HL-60 (cell line): Measurements from ENCODE around the gene VSX2.

Source experiments
- DNase-seq, 2 experiments: peaks; one replicate each; pipeline ENCODE4 v3.0.0-alpha.2; 2010 to 2020; ENCODE audit warnings: low read depth in 1 of 2, low spot score in 1 of 2
- H3K27ac ChIP-seq: fragments of 250-450 bp; sonication (Bioruptor Pico); replicated peaks from 2 replicates; pipeline ENCODE4 v1.5.1; 2020; ENCODE audit warnings: mild to moderate bottlenecking, moderate library complexity
- H3K27me3 ChIP-seq: fragments of 250-450 bp; sonication (Bioruptor Pico); 2 replicates; pipeline ENCODE4 v1.5.1; 2021; ENCODE audit warnings: mild to moderate bottlenecking, moderate library complexity; ENCODE audit not compliant: insufficient read depth, poor library complexity, severe bottlenecking
- H3K4me3 ChIP-seq: replicated peaks from 2 replicates; pipeline ENCODE4 v1.5.1; 2011; ENCODE audit warnings: mild to moderate bottlenecking, control low read depth, low read length; ENCODE audit not compliant: insufficient read depth
- CTCF ChIP-seq: IDR thresholded peaks from one replicate; pipeline ENCODE4 v1.5.1; 2011; ENCODE audit warnings: low read length, control low read depth, inconsistent platforms; ENCODE audit not compliant: insufficient read depth
- GABPA ChIP-seq: IDR thresholded peaks from 2 replicates; pipeline ENCODE4 v1.6.1; 2012; ENCODE audit warnings: low read depth
- POLR2AphosphoS5 ChIP-seq: IDR thresholded peaks from 2 replicates; pipeline ENCODE4 v1.6.1; 2012; ENCODE audit warnings: low read depth
- SPI1 ChIP-seq: IDR thresholded peaks from 2 replicates; pipeline ENCODE4 v1.6.1; 2012; ENCODE audit warnings: low read depth, mild to moderate bottlenecking, borderline replicate concordance
- TF ChIP-seq, protein P1 (sequence below): IDR thresholded peaks from 2 replicates; pipeline ENCODE4 v1.6.1; 2012; ENCODE audit warnings: low read depth; ENCODE audit not compliant: insufficient replicate concordance

VSX2 gene

GRCh38 chr14:74244115-74244514 is 4.9 kb downstream of the VSX2 start:
- Histone ChIP-seq H3K27me3 (peaks cover 12% of the 10 kb centered on the region), H3K4me3 (no peak overlapping the region), H3K27ac (no peak overlapping the region)
- no peak for DNase-seq
- TF ChIP-seq POLR2AphosphoS5, result no peak
- TF ChIP-seq SPI1, result no peak
- no peak for TF ChIP-seq CTCF
- TF ChIP-seq GABPA, result no peak
- TF ChIP-seq, protein P1, sequence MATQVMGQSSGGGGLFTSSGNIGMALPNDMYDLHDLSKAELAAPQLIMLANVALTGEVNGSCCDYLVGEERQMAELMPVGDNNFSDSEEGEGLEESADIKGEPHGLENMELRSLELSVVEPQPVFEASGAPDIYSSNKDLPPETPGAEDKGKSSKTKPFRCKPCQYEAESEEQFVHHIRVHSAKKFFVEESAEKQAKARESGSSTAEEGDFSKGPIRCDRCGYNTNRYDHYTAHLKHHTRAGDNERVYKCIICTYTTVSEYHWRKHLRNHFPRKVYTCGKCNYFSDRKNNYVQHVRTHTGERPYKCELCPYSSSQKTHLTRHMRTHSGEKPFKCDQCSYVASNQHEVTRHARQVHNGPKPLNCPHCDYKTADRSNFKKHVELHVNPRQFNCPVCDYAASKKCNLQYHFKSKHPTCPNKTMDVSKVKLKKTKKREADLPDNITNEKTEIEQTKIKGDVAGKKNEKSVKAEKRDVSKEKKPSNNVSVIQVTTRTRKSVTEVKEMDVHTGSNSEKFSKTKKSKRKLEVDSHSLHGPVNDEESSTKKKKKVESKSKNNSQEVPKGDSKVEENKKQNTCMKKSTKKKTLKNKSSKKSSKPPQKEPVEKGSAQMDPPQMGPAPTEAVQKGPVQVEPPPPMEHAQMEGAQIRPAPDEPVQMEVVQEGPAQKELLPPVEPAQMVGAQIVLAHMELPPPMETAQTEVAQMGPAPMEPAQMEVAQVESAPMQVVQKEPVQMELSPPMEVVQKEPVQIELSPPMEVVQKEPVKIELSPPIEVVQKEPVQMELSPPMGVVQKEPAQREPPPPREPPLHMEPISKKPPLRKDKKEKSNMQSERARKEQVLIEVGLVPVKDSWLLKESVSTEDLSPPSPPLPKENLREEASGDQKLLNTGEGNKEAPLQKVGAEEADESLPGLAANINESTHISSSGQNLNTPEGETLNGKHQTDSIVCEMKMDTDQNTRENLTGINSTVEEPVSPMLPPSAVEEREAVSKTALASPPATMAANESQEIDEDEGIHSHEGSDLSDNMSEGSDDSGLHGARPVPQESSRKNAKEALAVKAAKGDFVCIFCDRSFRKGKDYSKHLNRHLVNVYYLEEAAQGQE, result no peak

DNA sequence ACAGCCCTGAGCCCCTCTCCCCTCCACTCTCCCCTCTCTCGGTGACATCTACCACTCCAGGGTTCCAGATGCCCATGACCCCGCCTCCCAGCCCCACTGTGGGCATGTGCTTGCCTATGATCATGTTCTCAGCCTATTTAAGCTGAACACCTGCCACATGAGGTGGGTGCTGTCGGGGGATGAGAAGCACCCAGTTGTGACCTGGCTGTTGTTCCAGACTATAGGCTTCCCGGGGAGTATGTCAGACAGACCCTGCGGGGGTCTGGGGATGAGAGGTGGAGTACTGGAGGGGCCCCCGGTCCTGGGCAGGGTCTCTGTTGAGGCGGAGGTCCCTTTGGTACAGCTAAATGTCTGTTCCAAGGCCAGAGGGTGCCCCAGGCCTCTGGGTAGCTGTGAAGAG is 6.0 kb downstream of the VSX2 start:
- no peak for DNase-seq
- no peak overlapping the region for H3K4me3 ChIP-seq
- H3K27ac ChIP-seq, result no peak overlapping the region
- peaks cover 12% of the 10 kb centered on the region for H3K27me3 ChIP-seq
- TF ChIP-seq SPI1 (no peak), POLR2AphosphoS5 (no peak), GABPA (no peak), CTCF (no peak)
- TF ChIP-seq, protein P1, result no peak

DNA sequence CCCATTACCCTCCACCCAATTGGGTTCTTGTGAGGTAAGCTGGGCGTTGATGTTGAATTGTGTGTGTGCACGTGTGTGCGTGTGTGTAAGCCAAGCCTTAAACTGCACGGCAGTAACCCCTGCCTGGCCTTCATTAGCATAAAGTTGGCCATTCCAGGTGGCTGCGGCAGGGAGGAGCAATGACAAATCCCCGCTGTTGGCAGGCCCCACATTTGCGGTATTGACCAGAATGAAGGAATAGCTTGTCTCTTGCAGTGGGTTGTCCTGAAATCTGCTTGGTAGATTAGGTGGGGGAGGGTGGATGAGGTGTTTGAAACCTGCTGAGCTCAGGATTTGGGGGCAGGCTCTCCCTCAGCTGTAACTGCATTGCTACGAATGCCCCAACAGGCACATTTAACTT is 7.3 kb downstream of the VSX2 start:
- TF ChIP-seq SPI1, result no peak
- no peak for DNase-seq
- peaks cover 2% of the 10 kb centered on the region for H3K27me3 ChIP-seq
- no peak overlapping the region for H3K4me3 ChIP-seq
- no peak overlapping the region for H3K27ac ChIP-seq

- TF ChIP-seq POLR2AphosphoS5 (no peak), SPI1 (no peak), CTCF (no peak), GABPA (no peak)
- TF ChIP-seq, protein P1, result no peak
- no peak for DNase-seq
- no peaks in the 10 kb centered on the region for H3K27me3 ChIP-seq
- H3K4me3 ChIP-seq, result no peak overlapping the region
- H3K27ac ChIP-seq, result no peak overlapping the region
Measured at GRCh38 chr14:74248017-74248416, 8.8 kb downstream of the VSX2 start.
